ENCODE measurements around the gene SH2D1B. TPM values are rescaled to one million over a fixed set of nuclear protein-coding genes. Genes with fewer than 3 reads are reported as not detected.

The SH2D1B gene
- total and polyA plus RNA-seq, 12 donors = 0.09 to 0.60 (median 0.15) TPM; not detected in 7

DNA sequence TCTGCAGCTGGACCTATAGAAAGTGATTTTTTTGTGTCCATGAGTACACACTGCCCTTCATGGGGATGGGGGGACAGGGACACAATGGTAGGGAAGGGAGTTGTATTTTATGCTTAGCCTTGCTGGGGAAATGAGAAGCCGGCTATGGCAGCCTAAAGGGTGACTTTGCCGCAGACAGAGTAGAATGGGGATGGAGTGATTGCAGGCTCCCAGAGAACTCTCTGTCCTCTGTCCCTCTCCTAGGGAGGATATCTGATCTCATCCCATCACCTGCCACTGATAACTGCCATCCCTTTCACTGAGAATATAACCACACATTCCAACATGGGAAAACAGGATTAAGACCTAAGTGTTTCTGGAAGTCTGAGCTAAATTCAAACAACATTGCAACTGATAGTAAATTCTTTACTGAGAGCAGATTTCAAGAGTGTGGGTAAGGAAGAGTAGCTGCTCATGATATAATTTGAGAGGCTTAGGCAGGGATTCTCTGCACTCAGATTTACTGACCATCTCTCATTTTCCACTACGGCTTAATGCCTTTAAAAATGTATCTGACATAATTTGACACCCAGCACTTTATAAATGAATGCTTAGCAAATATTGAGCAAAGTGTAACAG lies 13.9 kb downstream of the SH2D1B start:
- H3K27ac ChIP-seq = no peak overlapping the region
- H3K4me1 ChIP-seq = no peaks in the 10 kb centered on the region
- intact Hi-C loops (cut with DNase I) = loop anchor here in 1 of 10 donors (10.0 kb wide), 1 partner anchor 113 kb away; no protein-coding TSS in a partner anchor
- H3K9me3 ChIP-seq = no peaks in the 10 kb centered on the region
- H3K4me3 ChIP-seq = no peak overlapping the region
- DNase-seq = no peak
- H3K36me3 ChIP-seq = no peaks in the 10 kb centered on the region
- 42 to 60% methylated on average over 3 of the region's 3 CpGs for whole genome bisulfite sequencing, 2 donors
- no peak for TF ChIP-seq CTCF (IDR thresholded peaks at IDR 0.05)
- peaks cover 3 to 35% (median 25%) of the 10 kb centered on the region in 7 donors for H3K27me3 ChIP-seq
- ATAC-seq = no peak

DNA sequence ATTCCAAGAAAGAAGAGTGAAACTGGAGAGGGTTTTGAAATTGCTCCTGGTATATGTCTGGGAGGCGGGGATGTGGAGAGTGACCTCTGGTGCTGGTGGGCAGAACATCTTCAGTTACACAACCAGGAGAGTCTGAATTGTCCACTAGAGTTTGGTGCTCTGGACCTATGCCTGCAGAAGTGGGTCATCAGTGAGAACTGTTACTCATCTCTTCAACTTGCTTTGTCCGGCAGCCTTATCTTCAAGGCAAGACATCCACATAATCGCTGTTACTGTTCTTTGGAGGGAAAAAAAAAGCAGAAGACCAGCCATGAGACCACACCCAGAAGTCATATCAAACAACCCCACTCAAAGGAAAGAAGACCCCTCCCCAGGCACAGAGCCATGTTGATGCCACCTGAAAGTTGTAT lies 14.9 kb downstream of the SH2D1B start:
- peaks cover 0 to under 1% (median 0%) of the 10 kb centered on the region in 9 donors for H3K4me1 ChIP-seq
- H3K36me3 ChIP-seq = no peaks in the 10 kb centered on the region
- intact Hi-C loops (cut with DNase I) = loop anchor here in 1 of 10 donors (10.0 kb wide), 1 partner anchor 112 kb away; no protein-coding TSS in a partner anchor
- DNase-seq = no peak
- TF ChIP-seq CTCF (IDR thresholded peaks at IDR 0.05) = no peak
- no peak overlapping the region for H3K27ac ChIP-seq
- H3K9me3 ChIP-seq = no peaks in the 10 kb centered on the region
- WGBS, 2 donors = 75 to 83% methylated on average over 3 of the region's 3 CpGs
- peak in 1 of 8 donors; percentile 41 for ATAC-seq
- no peak overlapping the region for H3K4me3 ChIP-seq
- peaks cover 3 to 34% (median 25%) of the 10 kb centered on the region in 7 donors for H3K27me3 ChIP-seq

- H3K9me3 ChIP-seq = no peaks in the 10 kb centered on the region
- H3K36me3 ChIP-seq = no peaks in the 10 kb centered on the region
- 89 to 95% methylated on average over 3 of the region's 3 CpGs for WGBS, 2 donors
- ATAC-seq (no peak), DNase-seq (no peak)
- H3K27me3 ChIP-seq = peaks cover 3 to 34% (median 25%) of the 10 kb centered on the region in 7 donors
- no peak overlapping the region for H3K27ac ChIP-seq
- no peak for TF ChIP-seq CTCF (IDR thresholded peaks at IDR 0.05)
- peaks cover 0 to 5% (median 0%) of the 10 kb centered on the region in 9 donors for H3K4me1 ChIP-seq
- intact Hi-C loops (cut with DNase I) = loop anchor here in 1 of 10 donors (10.0 kb wide), 1 partner anchor 112 kb away; no protein-coding TSS in a partner anchor
- H3K4me3 ChIP-seq = no peak overlapping the region
These were observed 15.6 kb downstream of the SH2D1B start for GRCh38 chr1:162396201-162396906.

GRCh38 chr1:162391790-162392563 lies 20.0 kb downstream of the SH2D1B start:
- H3K27me3 ChIP-seq = peaks cover 3 to 23% (median 6%) of the 10 kb centered on the region in 7 donors
- no peaks in the 10 kb centered on the region for H3K9me3 ChIP-seq
- ATAC-seq (peak in 1 of 8 donors; percentile 53), DNase-seq (no peak)
- 26 to 47% methylated on average over 4 of the region's 4 CpGs for WGBS, 2 donors
- peaks cover 0 to 5% (median 0%) of the 10 kb centered on the region in 9 donors for H3K4me1 ChIP-seq
- intact Hi-C loops (cut with DNase I) = loop anchor here in 8 of 10 donors (1.0 to 10.0 kb wide), 8 partner anchors 107 to 600 kb away; no protein-coding TSS in a partner anchor
- TF ChIP-seq CTCF (IDR thresholded peaks at IDR 0.05) = peak; percentile 52 to 87 (median 78)
- H3K4me3 ChIP-seq = no peak overlapping the region
- H3K27ac ChIP-seq = no peak overlapping the region
- H3K36me3 ChIP-seq = no peaks in the 10 kb centered on the region

All from heart right ventricle (tissue), 16 donors.